K562 (cell line): ENCODE data around the gene LRFN4. TPM values are rescaled to one million over a fixed set of nuclear protein-coding genes. Genes with fewer than 3 reads are reported as not detected.

Experiments
- KLF10 ChIP-seq: fragments of 250-450 bp; sonication (Bioruptor Pico); IDR thresholded peaks from 2 replicates; pipeline ENCODE4 v1.6.1; 2021; ENCODE audit warnings: matching md5 sums
- MITF ChIP-seq: IDR thresholded peaks from 2 replicates; pipeline ENCODE4 v1.6.1; 2014; ENCODE audit warnings: antibody characterized with exemption
- MNT ChIP-seq, 2 experiments: fragments of 450-650 bp; conservative IDR thresholded peaks; 2 replicates each; pipeline ENCODE4 v1.6.1; 2017; ENCODE audit warnings: mild to moderate bottlenecking in 2 of 2, moderate library complexity in 2 of 2
- POLR2AphosphoS5 ChIP-seq: IDR thresholded peaks from 2 replicates; pipeline ENCODE4 v1.6.1; 2011; ENCODE audit warnings: mild to moderate bottlenecking, low read depth, low read length, moderate library complexity; ENCODE audit not compliant: control insufficient read depth, insufficient read depth
- RFX5 ChIP-seq: IDR thresholded peaks from 2 replicates; pipeline ENCODE4 v1.6.1; 2011; ENCODE audit warnings: low read depth, mild to moderate bottlenecking, improper control_type of control experiment, low read length
- ZBTB17 ChIP-seq: fragments of 450-650 bp; formaldehyde crosslinking; IDR thresholded peaks from 2 replicates; pipeline ENCODE4 v1.4.0; 2020; ENCODE audit warnings: mild to moderate bottlenecking
- ZBTB40 ChIP-seq, 2 experiments: fragments of 450-650 bp in 1 of 2; sonication (generic) in 1 of 2; formaldehyde crosslinking in 1 of 2; IDR thresholded peaks; 2 replicates each; pipeline versions ENCODE4 v1.7.1 to v1.9.0; 2016 to 2022; ENCODE audit warnings: inconsistent platforms in 1 of 2, mild to moderate bottlenecking in 1 of 2, missing genetic modification reagents in 1 of 2
- polyA plus RNA-seq, 8 experiments: library from polyadenylated mRNA; depleted of rRNA in 4 of 8; stranded (reverse) in 5 of 8; unstranded in 3 of 8; fragments of >200 nt; fragmentation: Nextera tagmentation in 2 of 8; fragmentation: Illumina TruSeq in 1 of 8; extraction: Ambion mirVana in 2 of 8; extraction: Trizol in 1 of 8; gene quantifications; 2 replicates each; pipeline versions ENCODE4 v1.2.1 to v1.2.3, GENCODE V29; 2011 to 2014; ENCODE audit warnings: inconsistent platforms in 1 of 8, missing spikeins in 1 of 8
- total RNA-seq, 7 experiments: library from RNA; depleted of rRNA in 6 of 7; stranded (reverse); fragments of >200 nt in 6 of 7; fragmentation: Illumina TruSeq in 2 of 7; extraction: Trizol in 2 of 7; gene quantifications; 2 replicates each; pipeline versions ENCODE4 v1.2.1 to v1.2.3, GENCODE V29; 2011 to 2021; ENCODE audit warnings: low replicate concordance in 1 of 7
- TF ChIP-seq, protein P1 (sequence below), 2 experiments: fragments of 450-650 bp; IDR thresholded peaks; 2 replicates each; pipeline ENCODE4 v1.6.1; 2016
- TF ChIP-seq, protein P2 (sequence below): fragments of 450-650 bp; formaldehyde crosslinking; IDR thresholded peaks from 2 replicates; pipeline ENCODE4 v1.4.0; 2020; ENCODE audit warnings: mild to moderate bottlenecking, moderate library complexity

The LRFN4 gene
- total and polyA plus RNA-seq, 9 of the 15 experiments (the other 6 are each of a cell fraction or from before 2014, with no cell fraction given), result 0.10 to 60.1 (median 6.7) TPM

DNA sequence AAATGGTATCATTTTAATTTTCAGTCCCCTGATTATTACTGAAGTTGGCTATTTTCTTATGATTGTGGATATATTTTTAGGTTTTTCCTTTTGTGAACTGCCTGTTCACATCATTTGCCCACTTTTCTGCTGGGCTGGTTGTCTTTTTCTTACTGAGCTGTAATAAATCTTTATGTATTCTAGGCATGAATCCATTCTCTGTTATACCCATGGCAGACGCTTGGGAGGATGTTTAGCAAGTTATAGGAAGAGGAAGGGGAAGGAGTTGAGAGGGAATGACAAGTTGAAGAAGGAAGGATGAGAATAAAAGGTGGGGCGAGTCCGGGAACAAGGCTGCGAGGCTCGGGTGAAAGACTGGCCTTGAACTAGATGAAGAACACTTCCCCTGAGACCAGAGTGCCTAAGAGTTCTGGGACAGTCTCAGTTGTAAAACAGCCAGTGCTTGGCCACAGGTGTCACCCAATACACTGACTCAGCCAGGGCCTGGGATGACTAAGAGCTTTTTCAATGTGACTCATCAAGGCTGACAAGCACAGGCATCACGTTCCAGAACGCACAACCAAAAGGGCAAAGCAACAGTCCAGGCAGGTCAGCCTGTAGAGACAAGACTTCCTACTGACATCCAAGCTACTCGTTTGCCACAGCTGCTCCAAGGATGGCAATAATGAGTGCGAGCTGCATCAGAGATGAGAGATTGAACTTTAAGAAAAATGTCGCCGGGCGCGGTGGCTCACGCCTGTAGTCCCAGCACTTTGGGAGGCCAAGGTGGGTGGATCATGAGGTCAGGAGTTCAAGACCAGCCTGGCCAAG is 35.2 kb downstream of the LRFN4 start (continued):
- TF ChIP-seq ZBTB40 (IDR thresholded peaks at IDR 0.05) (0 out of 2 replicates have a peak, but pooled peaks have one; percentile 12), ZBTB40 (CRISPR knock-in tag; IDR thresholded peaks at IDR 0.05) (no peak), ZBTB17 (CRISPR knock-in tag) (no peak), MITF (no peak), KLF10 (CRISPR knock-in tag) (no peak), MNT (conservative IDR thresholded peaks at IDR 0.05) (peak in 1 of 2 experiments; percentile 80; a peak in 3 of 4 replicates), RFX5 (no peak), POLR2AphosphoS5 (no peak)
- TF ChIP-seq, protein P1, sequence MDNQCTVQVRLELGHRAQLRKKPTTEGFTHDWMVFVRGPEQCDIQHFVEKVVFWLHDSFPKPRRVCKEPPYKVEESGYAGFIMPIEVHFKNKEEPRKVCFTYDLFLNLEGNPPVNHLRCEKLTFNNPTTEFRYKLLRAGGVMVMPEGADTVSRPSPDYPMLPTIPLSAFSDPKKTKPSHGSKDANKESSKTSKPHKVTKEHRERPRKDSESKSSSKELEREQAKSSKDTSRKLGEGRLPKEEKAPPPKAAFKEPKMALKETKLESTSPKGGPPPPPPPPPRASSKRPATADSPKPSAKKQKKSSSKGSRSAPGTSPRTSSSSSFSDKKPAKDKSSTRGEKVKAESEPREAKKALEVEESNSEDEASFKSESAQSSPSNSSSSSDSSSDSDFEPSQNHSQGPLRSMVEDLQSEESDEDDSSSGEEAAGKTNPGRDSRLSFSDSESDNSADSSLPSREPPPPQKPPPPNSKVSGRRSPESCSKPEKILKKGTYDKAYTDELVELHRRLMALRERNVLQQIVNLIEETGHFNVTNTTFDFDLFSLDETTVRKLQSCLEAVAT (IDR thresholded peaks at IDR 0.05), result peak in 1 of 2 experiments; percentile 78; a peak in 3 of 4 replicates
- TF ChIP-seq, protein P2, sequence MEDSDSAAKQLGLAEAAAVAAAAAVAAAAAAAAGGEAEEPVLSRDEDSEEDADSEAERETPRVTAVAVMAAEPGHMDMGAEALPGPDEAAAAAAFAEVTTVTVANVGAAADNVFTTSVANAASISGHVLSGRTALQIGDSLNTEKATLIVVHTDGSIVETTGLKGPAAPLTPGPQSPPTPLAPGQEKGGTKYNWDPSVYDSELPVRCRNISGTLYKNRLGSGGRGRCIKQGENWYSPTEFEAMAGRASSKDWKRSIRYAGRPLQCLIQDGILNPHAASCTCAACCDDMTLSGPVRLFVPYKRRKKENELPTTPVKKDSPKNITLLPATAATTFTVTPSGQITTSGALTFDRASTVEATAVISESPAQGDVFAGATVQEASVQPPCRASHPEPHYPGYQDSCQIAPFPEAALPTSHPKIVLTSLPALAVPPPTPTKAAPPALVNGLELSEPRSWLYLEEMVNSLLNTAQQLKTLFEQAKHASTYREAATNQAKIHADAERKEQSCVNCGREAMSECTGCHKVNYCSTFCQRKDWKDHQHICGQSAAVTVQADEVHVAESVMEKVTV (CRISPR knock-in tag), result no peak
